Ishikawa (cell line): ENCODE measurements around the gene GYG1.

ENCODE experiments used
- CEBPB ChIP-seq: IDR thresholded peaks from 2 replicates; pipeline ENCODE4 v1.6.1; 2012
- CREB1 ChIP-seq: IDR thresholded peaks from 2 replicates; pipeline ENCODE4 v1.6.1; 2012; ENCODE audit warnings: low read depth
- EGR1 ChIP-seq: IDR thresholded peaks from 2 replicates; pipeline ENCODE4 v1.6.1; 2012
- EP300 ChIP-seq: IDR thresholded peaks from 2 replicates; pipeline ENCODE4 v1.6.1; 2012; ENCODE audit warnings: borderline replicate concordance
- FOXM1 ChIP-seq: IDR thresholded peaks from 2 replicates; pipeline ENCODE4 v1.6.1; 2012; ENCODE audit warnings: low read depth, borderline replicate concordance
- MAX ChIP-seq: IDR thresholded peaks from 2 replicates; pipeline ENCODE4 v1.6.1; 2012
- NFIC ChIP-seq: IDR thresholded peaks from 2 replicates; pipeline ENCODE4 v1.6.1; 2012
- RAD21 ChIP-seq: IDR thresholded peaks from 2 replicates; pipeline ENCODE4 v1.6.1; 2012; ENCODE audit warnings: low read depth
- REST ChIP-seq: IDR thresholded peaks from 2 replicates; pipeline ENCODE4 v1.6.1; 2012; ENCODE audit warnings: low read depth, mild to moderate bottlenecking
- TAF1 ChIP-seq: IDR thresholded peaks from 2 replicates; pipeline ENCODE4 v1.6.1; 2012; ENCODE audit warnings: low read depth, mild to moderate bottlenecking
- TCF12 ChIP-seq: IDR thresholded peaks from 2 replicates; pipeline ENCODE4 v1.6.1; 2012; ENCODE audit warnings: low read depth
- TEAD4 ChIP-seq: IDR thresholded peaks from 2 replicates; pipeline ENCODE4 v1.6.1; 2012
- USF1 ChIP-seq: IDR thresholded peaks from 2 replicates; pipeline ENCODE4 v1.6.1; 2012
- YY1 ChIP-seq: IDR thresholded peaks from 2 replicates; pipeline ENCODE4 v1.6.1; 2012; ENCODE audit warnings: low read depth
- ZBTB7A ChIP-seq: IDR thresholded peaks from 2 replicates; pipeline ENCODE4 v1.6.1; 2012; ENCODE audit warnings: low read depth

Gene GYG1

GRCh38 chr3:149007567-149008257 lies 16.4 kb downstream of the GYG1 start:
- TF ChIP-seq USF1 (no peak), CEBPB (no peak), EP300 (no peak), REST (no peak), EGR1 (no peak), NFIC (no peak), CREB1 (no peak), FOXM1 (no peak), TCF12 (no peak), RAD21 (no peak), MAX (no peak), TEAD4 (no peak), TAF1 (no peak), ZBTB7A (no peak), YY1 (no peak)

- no peak for TF ChIP-seq TCF12
- TF ChIP-seq EGR1 = no peak
- no peak for TF ChIP-seq REST
- TF ChIP-seq YY1 = no peak
- TF ChIP-seq RAD21 = no peak
- TF ChIP-seq TEAD4 = no peak
- TF ChIP-seq ZBTB7A = no peak
- TF ChIP-seq EP300 = no peak
- no peak for TF ChIP-seq TAF1
Measured at GRCh38 chr3:149009732-149010131, 18.4 kb downstream of the GYG1 start.

- TF ChIP-seq USF1 (no peak), CREB1 (no peak), TEAD4 (no peak), TAF1 (no peak), RAD21 (no peak), EGR1 (no peak), NFIC (no peak)
Measured at GRCh38 chr3:149010504-149010951, 19.2 kb downstream of the GYG1 start.

GRCh38 chr3:149010966-149011365 lies 19.6 kb downstream of the GYG1 start:
- TF ChIP-seq RAD21 (no peak), EGR1 (no peak), CREB1 (no peak), CEBPB (no peak), EP300 (no peak)

GRCh38 chr3:149011676-149012075 lies 20.3 kb downstream of the GYG1 start:
- TF ChIP-seq EGR1 = no peak
- no peak for TF ChIP-seq ZBTB7A

- TF ChIP-seq CEBPB (no peak), TCF12 (no peak), EGR1 (no peak), CREB1 (no peak), RAD21 (no peak)
Measured at GRCh38 chr3:149013726-149014125, 22.4 kb downstream of the GYG1 start.

GRCh38 chr3:149015393-149015792 lies 24.1 kb downstream of the GYG1 start:
- no peak for TF ChIP-seq USF1
- no peak for TF ChIP-seq YY1
- TF ChIP-seq REST = no peak
- no peak for TF ChIP-seq RAD21
- no peak for TF ChIP-seq CEBPB
- TF ChIP-seq CREB1 = no peak
- no peak for TF ChIP-seq TAF1
- no peak for TF ChIP-seq TCF12
- TF ChIP-seq MAX = no peak
- no peak for TF ChIP-seq EP300
- no peak for TF ChIP-seq TEAD4
- no peak for TF ChIP-seq ZBTB7A
- TF ChIP-seq NFIC = no peak
- no peak for TF ChIP-seq FOXM1
- TF ChIP-seq EGR1 = no peak
